GM12878 (cell line): ENCODE measurements around the gene TMEM253. TPM values are rescaled to one million over a fixed set of nuclear protein-coding genes. Genes with fewer than 3 reads are reported as not detected.

ENCODE experiments used
- ATAC-seq: fragments of 200-7000 bp; cut with Tn5 transposase; 3 replicates; pipeline ENCODE4 v1.9.1; 2020; ENCODE audit warnings: mild to moderate bottlenecking, moderate library complexity
- BruUV-seq: library from RNA; stranded (reverse); fragments of 400-500 nt; replicated peaks from 2 replicates; lab custom pipeline; 2021; lab: Mats Ljungman, UMichigan
- CTCF ChIA-PET: fragments of 300-600 bp; sonication (Branson Sonifier 250); formaldehyde crosslinking; extraction: SDS; loops from one replicate; lab custom pipeline; 2021; ENCODE audit warnings: inconsistent platforms; lab: Yijun Ruan, JAX
- POLR2A ChIA-PET: fragments of 350-600 bp; formaldehyde crosslinking; extraction: SDS; loops from one replicate; lab custom pipeline; 2021; ENCODE audit warnings: inconsistent platforms; lab: Charles Lee
- RAD21 ChIA-PET: fragments of 300-600 bp; sonication (Branson Sonifier 250); formaldehyde crosslinking; loops from one replicate; lab custom pipeline; 2023; ENCODE audit warnings: antibody characterized with exemption; ENCODE audit not compliant: unreplicated experiment; lab: Charles Lee
- SMC1A ChIA-PET: fragments of 300-600 bp; sonication (Branson Sonifier 250); formaldehyde crosslinking; loops from one replicate; lab custom pipeline; 2023; ENCODE audit not compliant: unreplicated experiment, uncharacterized antibody; lab: Charles Lee
- DNase-seq: peaks from one replicate; pipeline ENCODE4 v3.0.0-alpha.2; 2011; ENCODE audit warnings: low read depth, low spot score
- FAIRE-seq: peaks from 3 replicates; lab custom pipeline; 2011; peaks lifted over from hg19 to GRCh38; lab: Jason Lieb, UNC
- H2AFZ ChIP-seq: 2 replicates; pipeline ENCODE4 v1.6.0; 2011; ENCODE audit warnings: low read depth, low read length, control low read depth; ENCODE audit not compliant: control insufficient read depth
- H3K27ac ChIP-seq: 2 replicates; pipeline ENCODE4 v1.5.1; 2011; ENCODE audit warnings: control low read depth; ENCODE audit not compliant: control insufficient read depth, insufficient read depth
- H3K27me3 ChIP-seq, 2 experiments: replicated peaks in 1 of 2; 2 replicates each; pipeline versions ENCODE4 v1.6.0 to v1.6.1; 2011; ENCODE audit warnings: low read length in 1 of 2; ENCODE audit not compliant: control insufficient read depth in 2 of 2, insufficient read depth in 2 of 2
- H3K36me3 ChIP-seq, 2 experiments: 2 replicates each; pipeline ENCODE4 v1.5.1; 2011; ENCODE audit warnings: low read length in 1 of 2; ENCODE audit not compliant: control insufficient read depth in 2 of 2, insufficient read depth in 2 of 2
- H3K4me1 ChIP-seq: 2 replicates; pipeline ENCODE4 v1.6.1; 2011; ENCODE audit warnings: mild to moderate bottlenecking, low read length, moderate library complexity, mixed read lengths; ENCODE audit not compliant: control insufficient read depth, insufficient read depth
- H3K4me2 ChIP-seq: 2 replicates; pipeline ENCODE4 v1.6.0; 2011; ENCODE audit warnings: control low read depth; ENCODE audit not compliant: control insufficient read depth, insufficient read depth
- H3K4me3 ChIP-seq: fragments of 200-600 bp; sonication (generic); 2 replicates; pipeline ENCODE4 v1.5.1; 2016
- H3K79me2 ChIP-seq: 2 replicates; pipeline ENCODE4 v1.6.0; 2011; ENCODE audit warnings: low read length; ENCODE audit not compliant: control insufficient read depth, insufficient read depth
- H3K9ac ChIP-seq: 2 replicates; pipeline ENCODE4 v1.8.0; 2011; ENCODE audit warnings: low read length, control low read depth, mixed read lengths; ENCODE audit not compliant: control insufficient read depth, insufficient read depth
- H3K9me3 ChIP-seq: replicated peaks from 3 replicates; pipeline ENCODE4 v1.5.1; 2011; ENCODE audit warnings: mild to moderate bottlenecking, low read length; ENCODE audit not compliant: control insufficient read depth, insufficient read depth
- H4K20me1 ChIP-seq: 2 replicates; pipeline ENCODE4 v1.6.0; 2011; ENCODE audit not compliant: control insufficient read depth, insufficient read depth
- CHD1 ChIP-seq: IDR thresholded peaks from 2 replicates; pipeline ENCODE4 v1.6.1; 2012; ENCODE audit warnings: low read depth, low read length, improper control_type of control experiment
- CHD2 ChIP-seq: IDR thresholded peaks from 2 replicates; pipeline ENCODE4 v1.6.1; 2011; ENCODE audit warnings: low read depth, low read length, improper control_type of control experiment, borderline replicate concordance
- EZH2 ChIP-seq: IDR thresholded peaks from 2 replicates; pipeline ENCODE4 v1.6.1; 2012; ENCODE audit warnings: low read depth, mild to moderate bottlenecking, control low read depth, inconsistent platforms, low read length, borderline replicate concordance; ENCODE audit not compliant: control insufficient read depth
- IKZF1 ChIP-seq: fragments of 450-650 bp; conservative IDR thresholded peaks from 2 replicates; pipeline ENCODE4 v1.6.1; 2017; ENCODE audit warnings: antibody characterized with exemption, mild to moderate bottlenecking
- IKZF2 ChIP-seq, 2 experiments: fragments of 450-650 bp; IDR thresholded peaks; 2 replicates each; pipeline ENCODE4 v1.6.1; 2017; ENCODE audit warnings: mild to moderate bottlenecking in 2 of 2, moderate library complexity in 2 of 2
- IRF4 ChIP-seq: IDR thresholded peaks from 2 replicates; pipeline ENCODE4 v1.6.1; 2011; ENCODE audit warnings: low read depth, low read length
- JUNB ChIP-seq: IDR thresholded peaks from 2 replicates; pipeline ENCODE4 v1.6.1; 2016; ENCODE audit warnings: antibody characterized with exemption, mild to moderate bottlenecking
- POLR2AphosphoS5 ChIP-seq: IDR thresholded peaks from 2 replicates; pipeline ENCODE4 v1.6.1; 2011; ENCODE audit warnings: mild to moderate bottlenecking, low read length, inconsistent platforms
- POU2F2 ChIP-seq: IDR thresholded peaks from 3 replicates; pipeline ENCODE4 v1.6.1; 2011; ENCODE audit warnings: low read depth, mild to moderate bottlenecking, low read length, borderline replicate concordance
- RAD21 ChIP-seq: IDR thresholded peaks from 2 replicates; pipeline ENCODE4 v1.6.1; 2011; ENCODE audit warnings: mild to moderate bottlenecking, low read depth, low read length, moderate library complexity; ENCODE audit not compliant: insufficient read depth
- SMC3 ChIP-seq: IDR thresholded peaks from 2 replicates; pipeline ENCODE4 v1.6.1; 2011; ENCODE audit warnings: low read length, improper control_type of control experiment, borderline replicate concordance
- WGBS: methylation state at CpG from one replicate; pipeline ENCODE4 v1.1.6; 2016; ENCODE audit warnings: low lambda C conversion rate; ENCODE audit not compliant: insufficient replicate concordance, insufficient coverage; ENCODE audit errors: missing lambda C conversion rate; 5-methylcytosine and 5-hydroxymethylcytosine counted together
- in situ Hi-C: fragments of 300-500 bp; cut with MboI; formaldehyde crosslinking; loops from 9 replicates; pipeline ENCODE4 v1.14.3; 2018; ENCODE audit warnings: mixed read lengths
- intact Hi-C: fragments of 100-400 bp; cut with micrococcal nuclease; formaldehyde crosslinking; loops from one replicate; pipeline ENCODE4 v1.14.2; 2022; ENCODE audit not compliant: unreplicated experiment
- polyA plus RNA-seq, 11 experiments: library from polyadenylated mRNA; depleted of rRNA in 4 of 11; unstranded in 6 of 11; stranded (reverse) in 5 of 11; fragments of >200 nt; fragmentation: Nextera tagmentation in 4 of 11; fragmentation: Illumina TruSeq in 1 of 11; extraction: Ambion mirVana in 4 of 11; extraction: Trizol in 1 of 11; gene quantifications; 1 replicate in 1 of 11; 2 replicates in 10 of 11; pipeline versions ENCODE4 v1.2.1 to v1.2.3, GENCODE V29; 2011 to 2016; ENCODE audit warnings: inconsistent platforms in 2 of 11, missing spikeins in 2 of 11, low read depth in 1 of 11
- total RNA-seq, 4 experiments: library from RNA; depleted of rRNA in 3 of 4; stranded (reverse); fragments of >200 nt in 3 of 4; fragmentation: Illumina TruSeq in 1 of 4; extraction: Trizol in 1 of 4; gene quantifications; 2 replicates each; pipeline versions ENCODE4 v1.2.1 to v1.2.3, GENCODE V29; 2013 to 2021
- TF ChIP-seq, protein P1 (sequence below): fragments of 450-650 bp; IDR thresholded peaks from 2 replicates; pipeline ENCODE4 v1.6.1; 2017; ENCODE audit warnings: mild to moderate bottlenecking, moderate library complexity
- TF ChIP-seq, protein P2 (sequence below): fragments of 450-650 bp; IDR thresholded peaks from 2 replicates; pipeline ENCODE4 v1.6.1; 2016; ENCODE audit warnings: mild to moderate bottlenecking
- TF ChIP-seq, protein P3 (sequence below): IDR thresholded peaks from 2 replicates; pipeline ENCODE4 v1.6.1; 2011; ENCODE audit warnings: borderline replicate concordance, low read depth, mild to moderate bottlenecking, moderate library complexity, mixed read lengths, low read length; ENCODE audit not compliant: insufficient read depth; ENCODE audit errors: extremely low read length
- TF ChIP-seq, protein P4 (sequence below): fragments of 450-650 bp; IDR thresholded peaks from 2 replicates; pipeline ENCODE4 v1.6.1; 2018; ENCODE audit warnings: borderline replicate concordance, mild to moderate bottlenecking; ENCODE audit not compliant: partially characterized antibody

The TMEM253 gene
- total and polyA plus RNA-seq, 10 of the 15 experiments (the other 5 are each of a cell fraction or from before 2014, with no cell fraction given), result 0.11 to 0.48 TPM; not detected in 8

DNA sequence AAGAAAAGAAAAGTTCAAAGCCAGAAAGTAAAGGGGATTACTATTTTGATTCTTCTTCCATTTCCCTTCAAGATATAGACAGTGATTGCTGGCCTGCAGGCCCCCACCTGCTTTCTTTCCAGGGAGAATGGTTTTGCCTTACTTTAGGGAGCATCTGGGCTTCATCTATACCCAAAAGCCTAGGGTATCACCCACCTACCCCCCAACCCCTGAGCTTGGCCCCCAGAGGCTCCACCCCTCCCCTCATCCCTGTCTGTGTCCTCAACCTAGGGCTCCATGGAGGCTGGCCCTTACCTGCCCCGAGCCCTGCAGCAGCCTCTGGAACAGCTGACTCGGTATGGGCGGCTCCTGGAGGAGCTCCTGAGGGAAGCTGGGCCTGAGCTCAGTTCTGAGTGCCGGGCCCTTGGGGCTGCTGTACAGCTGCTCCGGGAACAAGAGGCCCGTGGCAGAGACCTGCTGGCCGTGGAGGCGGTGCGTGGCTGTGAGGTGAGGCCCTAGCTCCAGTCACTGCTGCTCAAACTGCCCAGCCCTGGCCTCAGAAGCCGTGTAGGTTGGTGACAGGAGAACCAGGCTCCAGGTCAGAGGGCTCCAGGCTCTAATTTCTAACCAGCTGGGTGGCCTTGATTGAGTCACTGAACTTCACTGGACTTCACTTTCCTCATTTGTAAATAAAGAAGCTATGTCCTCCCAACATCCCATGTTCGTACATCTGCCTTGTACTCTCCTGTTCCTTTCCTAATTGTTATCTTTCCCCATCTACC is 17.1 kb upstream of the TMEM253 start:
- Histone ChIP-seq H3K27ac (no peak overlapping the region), H3K4me2 (no peak overlapping the region), H3K27me3 (peaks cover 0 to 2% of the 10 kb centered on the region in 2 experiments; a peak in 1 of 4 replicates), H3K4me1 (no peaks in the 10 kb centered on the region), H2AFZ (no peak overlapping the region), H3K79me2 (no peaks in the 10 kb centered on the region), H3K4me3 (no peak overlapping the region), H3K9ac (no peak overlapping the region), H3K9me3 (no peaks in the 10 kb centered on the region), H3K36me3 (no peaks in the 10 kb centered on the region), H4K20me1 (no peaks in the 10 kb centered on the region)
- ChIA-PET CTCF (interaction anchor here (0.9 to 2.4 kb wide), 6 partner anchors 9 to 78 kb away, joined by 3 to 14 read pairs (median 8); no protein-coding TSS in a partner anchor), RAD21 (no interaction called here), SMC1A (interaction anchor here (1.6 kb wide), 1 partner anchor 69 kb away, joined by 4 read pairs; no protein-coding TSS in a partner anchor), POLR2A (no interaction called here)
- intact Hi-C loops, result no loop called here
- in situ Hi-C loops, result no loop called here
- BruUV-seq, result no TSS peak
- DNase-seq, result no peak
- 29% methylated on average over 11 of the region's 11 CpGs for WGBS
- no peak for FAIRE-seq
- ATAC-seq, result no peak
- TF ChIP-seq IRF4, result no peak
- no peak for TF ChIP-seq CHD1
- TF ChIP-seq, protein P1, sequence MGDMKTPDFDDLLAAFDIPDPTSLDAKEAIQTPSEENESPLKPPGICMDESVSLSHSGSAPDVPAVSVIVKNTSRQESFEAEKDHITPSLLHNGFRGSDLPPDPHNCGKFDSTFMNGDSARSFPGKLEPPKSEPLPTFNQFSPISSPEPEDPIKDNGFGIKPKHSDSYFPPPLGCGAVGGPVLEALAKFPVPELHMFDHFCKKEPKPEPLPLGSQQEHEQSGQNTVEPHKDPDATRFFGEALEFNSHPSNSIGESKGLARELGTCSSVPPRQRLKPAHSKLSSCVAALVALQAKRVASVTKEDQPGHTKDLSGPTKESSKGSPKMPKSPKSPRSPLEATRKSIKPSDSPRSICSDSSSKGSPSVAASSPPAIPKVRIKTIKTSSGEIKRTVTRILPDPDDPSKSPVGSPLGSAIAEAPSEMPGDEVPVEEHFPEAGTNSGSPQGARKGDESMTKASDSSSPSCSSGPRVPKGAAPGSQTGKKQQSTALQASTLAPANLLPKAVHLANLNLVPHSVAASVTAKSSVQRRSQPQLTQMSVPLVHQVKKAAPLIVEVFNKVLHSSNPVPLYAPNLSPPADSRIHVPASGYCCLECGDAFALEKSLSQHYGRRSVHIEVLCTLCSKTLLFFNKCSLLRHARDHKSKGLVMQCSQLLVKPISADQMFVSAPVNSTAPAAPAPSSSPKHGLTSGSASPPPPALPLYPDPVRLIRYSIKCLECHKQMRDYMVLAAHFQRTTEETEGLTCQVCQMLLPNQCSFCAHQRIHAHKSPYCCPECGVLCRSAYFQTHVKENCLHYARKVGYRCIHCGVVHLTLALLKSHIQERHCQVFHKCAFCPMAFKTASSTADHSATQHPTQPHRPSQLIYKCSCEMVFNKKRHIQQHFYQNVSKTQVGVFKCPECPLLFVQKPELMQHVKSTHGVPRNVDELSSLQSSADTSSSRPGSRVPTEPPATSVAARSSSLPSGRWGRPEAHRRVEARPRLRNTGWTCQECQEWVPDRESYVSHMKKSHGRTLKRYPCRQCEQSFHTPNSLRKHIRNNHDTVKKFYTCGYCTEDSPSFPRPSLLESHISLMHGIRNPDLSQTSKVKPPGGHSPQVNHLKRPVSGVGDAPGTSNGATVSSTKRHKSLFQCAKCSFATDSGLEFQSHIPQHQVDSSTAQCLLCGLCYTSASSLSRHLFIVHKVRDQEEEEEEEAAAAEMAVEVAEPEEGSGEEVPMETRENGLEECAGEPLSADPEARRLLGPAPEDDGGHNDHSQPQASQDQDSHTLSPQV, result no peak
- TF ChIP-seq CHD2, result no peak
- no peak for TF ChIP-seq POLR2AphosphoS5
- no peak for TF ChIP-seq IKZF1
- no peak for TF ChIP-seq POU2F2
- no peak for TF ChIP-seq SMC3
- no peak for TF ChIP-seq RAD21
- TF ChIP-seq EZH2, result no peak
- TF ChIP-seq, protein P2, sequence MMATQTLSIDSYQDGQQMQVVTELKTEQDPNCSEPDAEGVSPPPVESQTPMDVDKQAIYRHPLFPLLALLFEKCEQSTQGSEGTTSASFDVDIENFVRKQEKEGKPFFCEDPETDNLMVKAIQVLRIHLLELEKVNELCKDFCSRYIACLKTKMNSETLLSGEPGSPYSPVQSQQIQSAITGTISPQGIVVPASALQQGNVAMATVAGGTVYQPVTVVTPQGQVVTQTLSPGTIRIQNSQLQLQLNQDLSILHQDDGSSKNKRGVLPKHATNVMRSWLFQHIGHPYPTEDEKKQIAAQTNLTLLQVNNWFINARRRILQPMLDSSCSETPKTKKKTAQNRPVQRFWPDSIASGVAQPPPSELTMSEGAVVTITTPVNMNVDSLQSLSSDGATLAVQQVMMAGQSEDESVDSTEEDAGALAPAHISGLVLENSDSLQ, result no peak
- TF ChIP-seq JUNB, result no peak
- TF ChIP-seq, protein P3, sequence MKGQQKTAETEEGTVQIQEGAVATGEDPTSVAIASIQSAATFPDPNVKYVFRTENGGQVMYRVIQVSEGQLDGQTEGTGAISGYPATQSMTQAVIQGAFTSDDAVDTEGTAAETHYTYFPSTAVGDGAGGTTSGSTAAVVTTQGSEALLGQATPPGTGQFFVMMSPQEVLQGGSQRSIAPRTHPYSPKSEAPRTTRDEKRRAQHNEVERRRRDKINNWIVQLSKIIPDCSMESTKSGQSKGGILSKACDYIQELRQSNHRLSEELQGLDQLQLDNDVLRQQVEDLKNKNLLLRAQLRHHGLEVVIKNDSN, result no peak
- TF ChIP-seq, protein P4, sequence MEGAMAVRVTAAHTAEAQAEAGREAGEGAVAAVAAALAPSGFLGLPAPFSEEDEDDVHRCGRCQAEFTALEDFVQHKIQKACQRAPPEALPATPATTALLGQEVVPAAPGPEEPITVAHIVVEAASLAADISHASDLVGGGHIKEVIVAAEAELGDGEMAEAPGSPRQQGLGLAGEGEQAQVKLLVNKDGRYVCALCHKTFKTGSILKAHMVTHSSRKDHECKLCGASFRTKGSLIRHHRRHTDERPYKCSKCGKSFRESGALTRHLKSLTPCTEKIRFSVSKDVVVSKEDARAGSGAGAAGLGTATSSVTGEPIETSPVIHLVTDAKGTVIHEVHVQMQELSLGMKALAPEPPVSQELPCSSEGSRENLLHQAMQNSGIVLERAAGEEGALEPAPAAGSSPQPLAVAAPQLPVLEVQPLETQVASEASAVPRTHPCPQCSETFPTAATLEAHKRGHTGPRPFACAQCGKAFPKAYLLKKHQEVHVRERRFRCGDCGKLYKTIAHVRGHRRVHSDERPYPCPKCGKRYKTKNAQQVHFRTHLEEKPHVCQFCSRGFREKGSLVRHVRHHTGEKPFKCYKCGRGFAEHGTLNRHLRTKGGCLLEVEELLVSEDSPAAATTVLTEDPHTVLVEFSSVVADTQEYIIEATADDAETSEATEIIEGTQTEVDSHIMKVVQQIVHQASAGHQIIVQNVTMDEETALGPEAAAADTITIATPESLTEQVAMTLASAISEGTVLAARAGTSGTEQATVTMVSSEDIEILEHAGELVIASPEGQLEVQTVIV, result no peak
- TF ChIP-seq IKZF2 (IDR thresholded peaks at IDR 0.05), result no peak
